ENCODE data around the gene NEO1.

The NEO1 gene

DNA sequence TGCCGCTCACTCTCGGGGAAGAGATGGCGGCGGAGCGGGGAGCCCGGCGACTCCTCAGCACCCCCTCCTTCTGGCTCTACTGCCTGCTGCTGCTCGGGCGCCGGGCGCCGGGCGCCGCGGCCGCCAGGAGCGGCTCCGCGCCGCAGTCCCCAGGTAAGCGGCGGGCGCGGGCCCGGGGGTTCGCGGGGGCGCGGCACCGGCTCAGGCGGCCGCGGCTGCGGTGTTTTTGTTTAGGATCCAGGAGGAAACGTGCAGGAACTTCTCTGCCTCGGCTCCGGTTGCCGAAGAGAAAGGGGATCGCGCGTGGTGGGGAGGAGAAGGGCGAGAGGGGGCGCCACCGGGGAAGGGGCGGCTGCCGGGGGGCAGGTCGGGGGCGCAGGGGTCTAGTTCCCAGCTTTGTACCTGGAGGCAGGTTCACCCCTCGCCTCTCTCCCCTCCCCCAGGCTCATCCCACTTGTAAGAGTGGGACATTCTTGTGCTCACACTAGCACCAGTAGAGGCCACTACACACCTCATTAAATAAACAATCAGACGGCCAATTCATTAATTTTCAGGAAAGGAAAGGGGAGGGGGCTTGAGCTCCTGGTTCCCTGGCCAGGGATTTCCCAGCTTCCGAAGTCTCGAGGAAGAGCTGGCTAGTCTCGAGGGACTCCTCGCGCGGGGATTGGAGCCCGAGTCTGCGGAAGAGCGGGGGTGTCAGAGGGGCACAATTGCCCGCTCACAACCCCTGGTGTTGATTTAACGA, 562 bp downstream of the NEO1 start:
- TF ChIP-seq, protein P1, sequence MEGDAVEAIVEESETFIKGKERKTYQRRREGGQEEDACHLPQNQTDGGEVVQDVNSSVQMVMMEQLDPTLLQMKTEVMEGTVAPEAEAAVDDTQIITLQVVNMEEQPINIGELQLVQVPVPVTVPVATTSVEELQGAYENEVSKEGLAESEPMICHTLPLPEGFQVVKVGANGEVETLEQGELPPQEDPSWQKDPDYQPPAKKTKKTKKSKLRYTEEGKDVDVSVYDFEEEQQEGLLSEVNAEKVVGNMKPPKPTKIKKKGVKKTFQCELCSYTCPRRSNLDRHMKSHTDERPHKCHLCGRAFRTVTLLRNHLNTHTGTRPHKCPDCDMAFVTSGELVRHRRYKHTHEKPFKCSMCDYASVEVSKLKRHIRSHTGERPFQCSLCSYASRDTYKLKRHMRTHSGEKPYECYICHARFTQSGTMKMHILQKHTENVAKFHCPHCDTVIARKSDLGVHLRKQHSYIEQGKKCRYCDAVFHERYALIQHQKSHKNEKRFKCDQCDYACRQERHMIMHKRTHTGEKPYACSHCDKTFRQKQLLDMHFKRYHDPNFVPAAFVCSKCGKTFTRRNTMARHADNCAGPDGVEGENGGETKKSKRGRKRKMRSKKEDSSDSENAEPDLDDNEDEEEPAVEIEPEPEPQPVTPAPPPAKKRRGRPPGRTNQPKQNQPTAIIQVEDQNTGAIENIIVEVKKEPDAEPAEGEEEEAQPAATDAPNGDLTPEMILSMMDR (IDR thresholded peaks at IDR 0.05; ENCODE audit: insufficient read depth, low read depth, low read length, missing control alignments), result peak; percentile 28
- DNase-seq (ENCODE audit: low read depth), result peak; percentile 27
- H3K4me3 ChIP-seq (ENCODE audit: low read length), result peak overlapping the region; percentile 42

DNA sequence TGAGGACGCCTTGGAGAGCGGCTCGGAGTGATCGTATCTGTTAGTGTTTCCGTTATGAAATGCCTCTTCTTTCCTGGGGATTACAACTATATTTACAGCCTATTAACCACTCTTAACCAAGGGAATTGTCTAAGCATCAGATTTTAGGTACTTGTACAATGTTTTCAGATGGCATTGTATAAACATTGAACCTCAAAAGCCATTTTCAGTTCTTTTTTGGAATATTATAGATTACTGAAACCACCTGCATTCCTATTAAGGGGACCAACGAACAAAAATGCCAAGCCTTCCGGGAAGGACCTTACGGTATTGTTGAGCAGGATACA, 1.1 kb downstream of the NEO1 start:
- peak overlapping the region; percentile 42 for H3K4me3 ChIP-seq (ENCODE audit: low read length)
- TF ChIP-seq, protein P1 (IDR thresholded peaks at IDR 0.05; ENCODE audit: insufficient read depth, low read depth, low read length, missing control alignments), result no peak
- DNase-seq (ENCODE audit: low read depth), result no peak

DNA sequence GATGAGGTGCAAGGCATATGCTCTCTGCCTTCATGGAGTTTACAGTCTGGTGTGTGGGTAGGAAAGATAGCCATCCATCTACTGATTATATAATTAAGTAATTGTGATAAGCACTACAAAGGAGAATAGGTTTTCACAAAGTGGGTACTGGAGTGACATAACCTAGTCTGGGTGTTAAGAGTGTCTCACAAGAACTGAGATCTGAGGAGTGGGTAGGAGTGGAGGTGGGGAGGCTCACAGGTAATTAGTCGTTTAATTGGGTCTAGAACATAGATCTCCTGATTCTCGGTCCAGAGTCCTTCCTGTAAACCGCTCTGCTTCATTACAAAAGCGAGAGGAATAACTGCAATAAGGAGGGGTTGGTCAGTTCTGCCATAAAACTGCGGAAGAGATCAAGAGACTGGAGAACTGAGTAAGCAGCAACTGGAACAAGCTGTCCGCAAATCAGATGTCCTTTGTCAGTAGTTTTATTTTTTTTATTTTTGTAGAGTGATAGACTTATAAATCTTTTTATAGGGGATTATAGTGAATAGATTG, 2.2 kb downstream of the NEO1 start:
- no peak overlapping the region for H3K4me3 ChIP-seq (ENCODE audit: low read length)
- TF ChIP-seq, protein P1 (IDR thresholded peaks at IDR 0.05; ENCODE audit: insufficient read depth, low read depth, low read length, missing control alignments), result no peak
- DNase-seq (ENCODE audit: low read depth), result no peak

DNA sequence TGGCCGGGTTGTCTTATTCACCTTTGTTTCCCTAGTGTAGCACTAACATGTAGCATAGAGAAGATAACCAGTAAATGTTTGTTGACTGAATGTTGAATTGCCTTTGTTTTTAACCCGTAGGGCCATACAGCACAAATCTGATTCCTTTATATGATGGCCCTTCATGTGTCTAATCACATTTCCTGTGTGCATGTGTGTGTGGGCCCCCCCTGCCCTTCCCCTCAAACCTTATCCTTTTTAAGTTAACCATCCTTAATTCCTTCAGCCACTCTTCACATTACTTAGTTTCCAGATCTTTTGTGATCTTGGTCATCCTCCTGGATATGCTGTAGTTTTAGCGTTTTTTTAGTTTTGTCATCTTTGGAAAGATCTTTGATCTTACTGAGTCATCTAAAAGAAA, 4.2 kb downstream of the NEO1 start:
- no peak overlapping the region for H3K4me3 ChIP-seq (ENCODE audit: low read length)
- TF ChIP-seq, protein P1 (IDR thresholded peaks at IDR 0.05; ENCODE audit: insufficient read depth, low read depth, low read length, missing control alignments), result no peak
- no peak for DNase-seq (ENCODE audit: low read depth)

DNA sequence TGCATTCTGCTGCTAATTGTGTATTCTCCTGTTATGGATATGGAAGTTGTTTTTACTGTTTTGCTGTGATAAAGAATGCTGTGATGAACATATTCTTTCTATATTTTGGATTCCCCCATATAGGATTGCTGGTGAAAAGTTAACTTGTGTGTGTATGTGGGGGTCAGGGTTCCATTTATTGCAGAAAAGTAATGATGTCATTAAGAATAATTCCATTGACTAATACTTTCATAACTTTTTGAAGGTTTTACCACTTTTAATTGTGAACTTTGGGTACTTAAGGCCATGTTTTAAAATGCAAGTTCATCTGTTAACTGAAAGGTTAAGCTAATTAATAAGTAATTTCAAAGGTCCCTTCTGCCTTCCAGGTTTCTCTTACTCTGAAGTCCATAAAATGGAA, 6.2 kb downstream of the NEO1 start:
- no peak overlapping the region for H3K4me3 ChIP-seq (ENCODE audit: low read length)
- TF ChIP-seq, protein P1 (IDR thresholded peaks at IDR 0.05; ENCODE audit: insufficient read depth, low read depth, low read length, missing control alignments), result no peak
- no peak for DNase-seq (ENCODE audit: low read depth)

DNA sequence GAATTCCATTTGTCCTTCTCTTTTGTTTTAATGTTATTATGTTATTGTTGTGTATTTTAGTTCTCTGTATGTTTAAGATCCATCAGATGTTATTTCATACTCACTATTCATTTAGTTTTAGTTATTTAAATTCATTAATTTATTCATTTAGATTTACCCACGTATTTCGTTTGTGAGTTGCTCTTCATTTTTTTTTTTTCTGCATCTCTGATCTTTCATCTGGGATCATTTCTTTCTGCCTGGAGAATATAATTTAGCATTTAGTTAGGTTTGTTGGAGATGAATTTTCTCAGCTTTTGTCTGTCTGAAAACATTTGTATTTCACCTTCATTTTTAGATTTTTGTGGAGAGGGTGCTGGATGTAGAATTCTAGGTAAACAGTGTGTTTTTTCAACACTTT, 12.9 kb downstream of the NEO1 start:
- H3K4me3 ChIP-seq (ENCODE audit: low read length), result no peak overlapping the region
- DNase-seq (ENCODE audit: low read depth), result no peak
- TF ChIP-seq, protein P1 (IDR thresholded peaks at IDR 0.05; ENCODE audit: insufficient read depth, low read depth, low read length, missing control alignments), result no peak

DNA sequence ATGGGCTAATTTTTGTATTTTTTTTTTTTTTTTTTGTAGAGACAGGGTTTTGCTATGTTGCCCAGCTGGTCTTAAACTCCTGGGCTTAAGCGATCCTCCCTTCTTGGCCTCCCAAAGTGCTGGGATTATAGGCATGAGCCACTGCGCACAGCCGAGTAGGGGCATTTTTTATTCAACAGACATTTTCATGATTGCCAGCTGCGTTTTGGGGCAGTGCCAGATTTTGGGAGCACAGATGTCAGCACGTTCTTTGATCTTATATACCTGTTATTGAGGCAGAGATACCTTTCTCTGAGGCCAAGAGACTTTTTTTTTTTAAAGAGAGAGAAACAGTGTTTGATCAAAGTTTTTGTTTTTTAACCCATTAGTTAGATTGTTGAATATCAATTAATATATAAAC, 16.8 kb downstream of the NEO1 start:
- DNase-seq (ENCODE audit: low read depth), result no peak
- TF ChIP-seq, protein P1 (IDR thresholded peaks at IDR 0.05; ENCODE audit: insufficient read depth, low read depth, low read length, missing control alignments), result no peak
- H3K4me3 ChIP-seq (ENCODE audit: low read length), result no peak overlapping the region

Data from epithelial cell of esophagus (primary cell).